ENCODE results near the gene PTH1R.
A peak's percentile ranks its signal among the peaks of the same experiment; 100 is the strongest.
"Not testable (repeated sequence)": the region's sequence is repeated elsewhere in the genome, so short reads cannot be mapped to it uniquely, and the experiment has no call there.

PTH1R gene

DNA sequence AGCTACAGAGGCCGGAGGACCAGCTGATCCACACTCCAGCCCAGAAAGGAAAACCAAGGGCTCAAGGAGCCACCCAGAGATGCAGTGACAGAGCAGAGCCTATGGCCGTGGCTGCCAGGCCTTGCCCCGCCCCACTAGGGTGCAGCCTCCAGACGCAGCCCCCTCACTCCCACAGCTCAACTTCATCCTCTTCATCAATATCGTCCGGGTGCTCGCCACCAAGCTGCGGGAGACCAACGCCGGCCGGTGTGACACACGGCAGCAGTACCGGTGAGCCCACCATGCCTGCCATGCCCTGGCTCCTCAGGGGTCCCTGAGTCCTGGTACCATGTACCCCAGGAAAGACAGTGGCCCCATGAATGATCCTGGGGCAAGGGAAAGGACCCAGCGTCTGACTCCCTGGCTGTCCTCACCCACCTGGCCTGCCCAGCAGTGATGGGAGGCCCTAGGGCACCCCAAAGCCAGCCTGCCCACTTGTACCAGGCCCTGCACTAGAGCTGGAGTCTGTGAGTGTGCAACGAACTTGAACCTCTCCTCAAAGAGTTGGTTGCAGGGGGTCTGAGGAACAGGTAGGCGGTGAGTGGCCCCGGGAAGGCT is 24.2 kb downstream of the PTH1R start:
- no peak for DNase-seq

DNA sequence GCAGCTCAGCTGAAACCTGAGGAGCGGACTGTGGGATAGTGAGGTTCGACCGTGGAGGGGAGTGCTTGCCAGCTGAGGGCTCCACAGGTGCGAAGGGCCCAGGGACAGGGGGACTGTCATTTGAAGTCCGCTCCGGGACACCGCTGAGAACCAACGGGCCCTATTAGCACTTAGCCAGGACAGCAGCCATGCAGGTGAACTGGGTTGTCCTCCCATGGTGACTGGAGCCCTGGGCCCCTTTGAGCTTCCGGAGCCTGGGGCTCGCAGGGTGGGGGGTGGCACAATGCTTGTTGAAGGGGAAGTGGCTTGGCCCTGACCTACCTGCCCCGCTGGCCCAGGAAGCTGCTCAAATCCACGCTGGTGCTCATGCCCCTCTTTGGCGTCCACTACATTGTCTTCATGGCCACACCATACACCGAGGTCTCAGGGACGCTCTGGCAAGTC is 24.7 kb downstream of the PTH1R start:
- DNase-seq = no peak

DNA sequence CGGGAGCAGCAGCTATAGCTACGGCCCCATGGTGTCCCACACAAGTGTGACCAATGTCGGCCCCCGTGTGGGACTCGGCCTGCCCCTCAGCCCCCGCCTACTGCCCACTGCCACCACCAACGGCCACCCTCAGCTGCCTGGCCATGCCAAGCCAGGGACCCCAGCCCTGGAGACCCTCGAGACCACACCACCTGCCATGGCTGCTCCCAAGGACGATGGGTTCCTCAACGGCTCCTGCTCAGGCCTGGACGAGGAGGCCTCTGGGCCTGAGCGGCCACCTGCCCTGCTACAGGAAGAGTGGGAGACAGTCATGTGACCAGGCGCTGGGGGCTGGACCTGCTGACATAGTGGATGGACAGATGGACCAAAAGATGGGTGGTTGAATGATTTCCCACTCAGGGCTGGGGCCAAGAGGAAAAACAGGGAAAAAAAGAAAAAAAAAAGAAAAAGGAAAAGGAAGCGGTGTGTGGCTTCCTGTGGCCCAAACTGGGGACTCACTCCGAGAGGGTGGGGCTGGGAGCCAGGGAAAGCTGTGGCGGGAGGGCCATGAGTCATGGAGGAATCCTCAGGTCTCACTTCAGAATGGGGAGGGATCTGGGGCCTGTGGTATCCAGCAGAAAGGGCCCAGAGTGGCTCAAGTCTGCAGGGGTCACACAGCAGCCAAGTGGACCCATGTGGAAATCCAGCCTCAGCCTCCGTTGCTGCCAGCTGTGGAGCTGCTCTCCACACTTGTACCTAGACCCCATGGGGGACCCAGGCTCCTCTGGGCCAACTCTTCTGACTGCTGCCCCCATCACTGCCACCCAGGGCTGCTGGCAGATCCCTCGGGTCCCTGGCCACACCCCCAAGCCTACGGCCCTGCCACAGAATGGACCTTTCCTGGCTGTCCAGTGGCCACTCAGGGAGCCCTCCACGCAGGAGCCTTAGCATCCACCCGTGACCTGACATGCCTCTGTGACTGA is 26.1 kb downstream of the PTH1R start:
- no peak for DNase-seq

DNA sequence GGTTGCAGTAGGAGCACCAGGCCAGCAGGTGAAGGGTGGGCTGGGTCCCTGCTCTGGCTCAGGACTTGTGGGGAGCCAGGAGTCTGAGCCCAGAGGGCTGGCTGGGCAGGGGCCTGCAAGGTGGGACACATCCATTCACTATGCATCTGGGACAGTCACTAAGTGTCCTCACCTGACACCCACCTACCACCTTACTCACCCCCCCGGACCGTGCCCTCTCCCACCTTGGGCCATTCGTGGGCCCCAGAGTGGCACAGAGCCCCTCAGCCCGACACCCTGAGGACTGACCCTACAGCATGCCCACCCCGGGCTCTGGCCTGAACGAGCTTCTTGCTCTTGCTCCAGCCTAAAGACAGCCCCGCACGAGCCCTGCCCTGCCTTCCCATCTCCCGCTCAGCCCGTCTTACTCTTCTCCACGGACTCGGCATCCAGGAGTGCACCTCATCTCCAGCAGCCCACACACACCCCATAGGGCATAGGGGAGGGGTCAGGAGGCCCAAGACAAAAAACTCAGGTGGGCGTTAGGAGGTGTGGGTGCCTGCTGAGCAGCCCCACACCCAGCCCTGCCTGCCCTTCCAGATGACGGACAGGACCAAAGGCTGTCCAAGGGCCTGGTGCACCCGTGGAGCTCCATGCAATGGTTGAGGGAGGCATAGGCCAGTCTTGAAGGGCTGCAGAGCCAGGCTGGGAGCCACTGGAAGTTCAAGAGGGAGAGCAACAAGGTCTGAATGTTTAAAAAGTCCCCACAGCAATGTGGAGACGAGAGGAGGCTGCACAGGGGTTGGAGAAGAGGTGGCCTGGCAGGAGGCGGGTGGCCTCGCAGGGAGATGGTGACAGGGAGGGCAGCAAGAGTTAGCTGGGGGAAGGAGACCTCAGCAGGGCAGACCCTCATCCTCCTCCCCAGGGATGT is 27.0 kb downstream of the PTH1R start:
- DNase-seq = no peak

DNA sequence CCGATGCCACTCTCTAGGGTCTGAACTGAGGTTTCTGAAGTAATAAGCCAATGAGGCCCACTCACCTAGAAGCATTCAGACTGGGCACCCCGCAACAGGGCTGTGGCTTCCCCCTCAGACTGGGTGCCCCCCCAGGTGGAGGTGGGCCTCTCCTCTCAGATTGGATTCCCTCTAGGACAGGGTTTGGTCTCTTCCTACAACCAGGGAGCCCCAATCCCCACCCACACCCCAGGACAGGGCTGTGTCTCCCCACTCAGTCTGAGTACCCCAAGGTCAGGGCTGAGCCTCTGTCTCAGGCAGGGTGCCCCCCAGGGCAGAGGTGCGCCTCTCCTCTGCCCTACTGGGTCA is 27.7 kb downstream of the PTH1R start:
- DNase-seq = no peak

DNA sequence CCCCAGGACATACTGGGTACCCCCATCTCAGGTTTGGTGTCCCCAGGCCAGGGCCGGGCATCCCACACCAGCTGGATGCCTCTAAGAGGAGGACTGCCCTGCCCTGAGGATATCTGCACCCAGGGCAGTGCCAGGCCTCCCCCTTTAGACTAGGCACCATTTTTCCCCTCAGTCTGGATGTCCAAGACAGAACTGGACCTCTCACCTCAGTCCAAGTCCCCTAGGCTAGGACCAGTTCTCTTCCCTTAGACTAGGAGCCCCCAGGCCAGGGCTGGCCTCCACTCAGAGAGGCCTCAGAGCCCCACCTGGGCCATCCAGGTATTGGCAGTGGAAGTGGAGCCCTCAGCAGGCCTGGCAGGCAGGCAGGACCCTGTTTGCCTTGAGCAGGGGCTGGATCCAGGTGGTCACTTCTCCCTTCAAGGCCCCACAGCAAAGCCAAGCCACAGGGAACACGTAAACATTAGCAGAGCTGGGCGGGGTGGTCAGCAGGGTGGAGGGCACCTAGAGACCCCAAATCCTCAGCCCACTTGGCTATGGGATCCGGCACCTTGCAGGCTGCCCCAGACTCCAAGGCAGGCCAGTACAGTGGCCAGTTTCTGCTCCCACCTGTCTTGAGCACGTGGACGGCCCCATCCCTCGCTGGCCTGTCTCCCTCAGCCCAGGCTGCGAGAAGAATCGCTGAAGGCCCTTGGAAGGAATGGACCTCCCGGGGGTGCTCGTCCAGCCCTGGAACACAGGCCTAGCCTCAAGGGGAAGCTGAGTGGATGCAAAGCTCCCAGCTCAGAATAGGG is 28.3 kb downstream of the PTH1R start:
- DNase-seq = no peak

DNA sequence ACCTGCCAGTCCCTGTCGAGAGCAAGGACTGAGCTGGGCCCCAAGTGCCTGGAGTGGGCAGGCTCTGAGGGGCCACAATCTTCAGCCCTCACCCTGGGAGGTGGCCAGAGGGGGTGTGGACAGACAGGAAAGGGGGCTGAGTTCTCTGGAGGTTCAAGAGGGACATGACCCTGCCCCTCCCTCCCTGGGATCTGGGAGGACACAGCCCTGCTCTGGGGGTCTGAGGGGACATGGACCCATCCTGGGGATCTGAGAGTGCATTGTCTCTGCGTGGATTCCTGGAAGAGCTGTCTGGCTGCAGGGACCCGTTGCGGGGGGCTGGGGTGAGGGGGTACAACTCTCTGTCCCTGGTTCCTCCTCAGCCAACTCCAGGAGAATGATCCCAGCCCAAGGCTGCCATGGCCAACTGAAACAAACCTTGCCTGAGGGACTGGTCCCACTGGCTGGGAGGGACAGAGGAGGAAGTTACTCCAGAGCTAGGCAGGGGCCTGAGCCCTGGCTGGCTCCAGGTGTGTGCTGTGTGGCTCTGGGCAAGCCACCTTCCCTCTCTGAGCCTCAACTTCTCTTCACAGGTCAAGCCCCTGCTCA is 29.0 kb downstream of the PTH1R start:
- DNase-seq = no peak

DNA sequence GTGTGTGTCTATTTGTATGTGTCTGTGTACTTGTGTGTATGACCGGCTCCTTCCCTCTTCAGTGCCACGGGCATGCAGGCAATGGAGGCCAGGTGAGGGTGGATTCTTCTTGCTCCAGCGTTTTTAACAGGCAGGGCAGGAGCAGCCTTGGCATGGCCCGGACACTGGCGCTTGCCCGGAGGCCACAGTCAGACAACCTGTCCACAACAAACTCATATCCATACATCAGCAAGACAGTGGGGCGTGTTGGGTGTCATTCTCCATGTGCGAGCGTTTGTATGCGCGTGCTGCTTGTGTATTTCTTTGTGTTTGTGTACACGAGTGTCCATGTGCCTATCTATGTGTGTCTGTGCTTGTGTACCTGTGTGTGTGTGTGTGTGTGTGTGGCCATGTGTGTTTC is 29.8 kb downstream of the PTH1R start:
- no peak for DNase-seq

DNA sequence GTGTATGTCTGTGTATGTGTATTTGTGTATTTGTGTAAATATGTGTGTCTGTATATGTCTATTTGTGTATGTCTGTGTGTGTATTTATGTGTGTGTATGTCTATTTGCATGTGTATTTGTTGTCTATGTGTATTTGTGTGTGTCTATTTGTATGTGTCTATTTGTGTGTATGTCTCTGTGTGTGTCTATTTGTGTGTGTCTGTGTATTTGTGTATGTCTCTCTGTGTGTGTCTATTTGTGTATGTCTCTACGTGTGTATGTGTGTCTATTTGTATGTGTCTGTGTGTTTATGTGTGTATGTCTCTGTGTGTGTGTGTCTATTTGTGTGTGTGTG is 30.4 kb downstream of the PTH1R start:
- no peak for DNase-seq

DNA sequence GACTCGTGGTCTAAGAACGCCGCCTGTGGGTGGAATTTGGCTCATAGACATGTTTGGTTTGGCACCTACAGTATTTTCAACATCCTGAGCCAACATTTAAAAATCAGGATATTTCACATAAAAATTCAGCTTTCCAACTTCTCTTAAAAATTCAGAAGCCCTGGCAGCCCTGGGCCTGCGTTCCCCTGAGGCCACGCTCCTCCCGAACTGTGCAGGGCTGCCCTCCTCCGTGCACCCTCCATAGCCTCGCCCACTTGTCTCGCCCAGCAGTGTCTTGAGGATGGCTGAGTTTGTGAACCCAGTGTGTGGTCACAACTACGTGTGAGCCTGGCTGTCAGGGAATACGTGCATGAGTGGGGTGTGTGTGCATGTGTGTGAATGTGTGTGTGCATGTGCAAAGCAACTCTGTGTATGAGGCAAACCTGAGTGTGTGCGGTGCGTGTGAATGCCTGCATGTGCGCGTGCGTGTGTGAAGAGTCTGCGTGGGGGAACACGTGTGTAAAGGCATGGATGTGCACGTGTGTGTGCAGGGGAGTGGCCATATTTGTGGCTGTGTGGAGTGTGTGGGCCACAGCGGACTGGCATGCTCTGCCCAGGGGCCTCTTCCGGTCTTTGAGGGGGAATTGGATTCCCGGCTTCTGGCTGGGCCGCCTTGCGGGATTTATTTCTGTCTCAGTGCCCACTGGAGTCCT is 30.9 kb downstream of the PTH1R start:
- DNase-seq = no peak

DNA sequence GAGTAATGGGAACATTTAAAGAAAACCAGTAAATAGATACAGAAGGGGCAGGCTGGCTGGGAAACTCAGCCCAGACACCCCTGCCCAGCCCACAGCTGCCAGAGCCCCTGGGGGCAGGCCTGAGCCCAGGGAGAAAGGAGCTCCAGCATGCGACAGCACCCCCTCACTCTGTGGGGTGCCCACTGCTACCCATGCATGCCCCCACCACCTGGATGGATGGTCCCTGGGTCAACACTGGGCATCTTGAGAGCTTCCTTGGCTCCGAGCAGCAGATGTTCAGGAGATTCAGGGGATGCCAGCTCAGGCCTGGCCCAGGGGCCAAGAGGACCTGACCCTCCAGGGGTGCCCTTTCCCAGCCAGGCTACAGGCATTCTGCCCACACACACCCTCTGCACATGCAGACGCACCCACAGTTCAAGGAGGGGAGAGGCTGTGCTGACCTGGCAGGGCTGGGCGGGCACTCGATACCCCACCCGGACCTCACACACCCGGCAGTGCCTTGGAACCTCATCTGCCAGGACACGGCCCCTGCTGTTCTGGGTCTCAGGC is 31.5 kb downstream of the PTH1R start:
- DNase-seq = no peak

DNA sequence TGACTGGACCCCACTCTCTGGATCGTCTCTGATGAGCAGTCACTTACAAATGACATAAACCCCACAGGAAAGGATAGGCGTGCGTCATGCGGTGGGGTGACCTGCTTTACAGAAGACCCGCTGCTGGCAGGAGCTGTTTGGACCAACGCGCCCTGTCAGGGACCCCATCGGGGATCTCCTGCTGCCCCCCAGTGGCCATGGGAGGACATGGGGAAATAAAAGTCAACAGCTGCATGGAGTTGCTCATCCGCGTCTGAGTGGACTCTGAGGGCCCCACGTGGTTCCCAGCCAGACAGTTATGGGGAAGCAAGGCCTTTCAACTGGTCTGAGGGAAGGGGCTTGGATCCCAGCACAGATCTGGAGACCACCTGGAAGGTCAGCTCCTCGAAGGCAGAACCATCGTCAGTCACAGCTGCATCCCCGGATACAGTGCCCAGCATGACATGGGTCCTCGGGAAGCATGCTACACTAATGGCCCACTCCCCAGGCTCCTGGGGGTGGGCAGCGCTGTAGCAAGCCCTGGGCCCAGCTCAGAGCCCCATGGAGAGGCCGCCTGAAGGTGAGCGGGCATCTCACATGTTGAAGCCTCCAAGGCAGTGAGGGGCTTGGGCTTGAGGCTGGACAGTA is 32.1 kb downstream of the PTH1R start:
- DNase-seq = peak; percentile 70

DNA sequence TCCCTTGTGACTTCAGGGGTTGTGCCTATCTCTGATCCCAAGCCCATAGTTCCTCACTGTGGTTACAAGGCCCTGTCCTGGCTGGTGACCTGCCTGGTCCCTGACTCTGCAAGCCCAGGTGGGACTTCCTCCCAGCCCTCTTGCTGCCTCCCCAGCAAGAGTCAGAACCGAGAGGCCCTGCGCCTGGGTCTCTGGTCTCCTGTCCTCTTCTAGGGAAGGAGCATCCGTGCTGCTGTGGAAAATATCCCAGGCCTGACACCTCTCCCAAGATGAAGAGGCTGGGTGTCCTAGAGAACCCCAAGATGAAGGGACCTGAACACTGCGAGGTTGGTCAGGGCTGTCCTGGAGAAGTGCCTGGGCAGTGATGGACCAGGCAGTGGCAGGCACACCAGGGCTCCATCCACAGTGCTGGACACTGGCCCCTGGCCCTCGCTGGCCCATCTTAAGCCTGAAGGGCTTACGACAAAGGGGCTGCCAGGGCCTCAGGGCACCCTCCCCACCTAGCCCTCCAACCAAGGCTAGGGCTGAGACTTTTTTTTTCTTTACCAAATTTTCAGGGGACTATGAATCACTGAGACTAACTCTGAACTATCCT is 32.7 kb downstream of the PTH1R start:
- DNase-seq = no peak

DNA sequence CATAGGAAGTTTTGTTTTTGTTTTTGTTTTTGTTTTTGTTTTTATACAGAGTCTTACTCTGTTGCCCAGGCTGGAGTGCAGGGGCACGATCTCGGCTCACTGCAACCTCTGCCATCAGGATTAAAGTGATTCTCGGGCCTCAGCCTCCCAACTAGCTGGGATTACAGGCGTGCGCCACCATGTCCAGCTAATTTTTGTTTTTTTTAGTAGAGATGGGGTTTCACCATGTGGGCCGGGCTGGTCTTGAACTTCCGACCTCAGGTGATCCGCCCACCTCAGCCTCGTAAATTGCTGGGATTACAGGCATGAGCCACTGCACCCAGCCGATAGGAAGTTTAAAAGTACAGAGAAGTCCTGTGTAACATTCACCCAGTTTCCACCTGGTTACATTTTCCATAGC is 33.4 kb downstream of the PTH1R start:
- DNase-seq = not testable (repeated sequence)

DNA sequence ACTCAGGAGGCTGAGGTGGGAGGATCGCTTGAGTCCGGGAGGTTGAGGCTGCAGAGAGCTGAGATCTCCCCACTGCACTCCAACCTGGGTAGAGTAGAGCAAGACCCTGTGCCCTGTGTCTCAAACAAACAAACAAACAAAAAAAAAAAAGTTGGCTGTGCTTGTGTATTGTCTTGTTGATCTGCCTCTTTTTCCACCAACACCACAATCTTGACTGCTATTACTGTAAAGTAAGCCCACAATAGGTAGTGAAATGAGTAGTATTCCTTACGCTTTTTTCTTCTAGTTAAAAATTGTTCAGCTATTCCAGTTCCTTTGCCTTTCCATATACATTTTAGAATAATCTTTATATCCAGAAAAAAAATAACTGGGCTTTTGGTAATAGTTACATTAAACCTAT is 35.5 kb downstream of the PTH1R start:
- no peak for DNase-seq

DNA sequence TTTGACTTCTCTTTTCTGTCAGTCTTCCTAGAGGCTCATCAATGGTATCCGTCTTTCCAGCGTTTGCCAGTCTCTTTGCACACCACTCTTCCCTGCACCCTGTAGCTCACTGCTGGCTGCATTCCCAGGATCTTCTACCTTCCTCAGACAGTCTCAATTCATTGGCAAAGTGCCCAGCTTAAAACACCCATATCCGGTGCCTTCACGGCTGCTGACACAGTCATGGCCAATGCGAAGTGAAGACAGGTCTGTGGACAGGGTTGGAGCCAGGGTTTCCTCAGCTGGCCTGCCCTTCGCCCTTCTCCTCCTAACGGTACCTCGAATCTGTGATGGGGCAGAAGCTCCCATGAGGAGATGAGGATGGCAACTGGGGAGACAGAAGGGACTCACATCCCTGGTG is 36.1 kb downstream of the PTH1R start:
- no peak for DNase-seq

DNA sequence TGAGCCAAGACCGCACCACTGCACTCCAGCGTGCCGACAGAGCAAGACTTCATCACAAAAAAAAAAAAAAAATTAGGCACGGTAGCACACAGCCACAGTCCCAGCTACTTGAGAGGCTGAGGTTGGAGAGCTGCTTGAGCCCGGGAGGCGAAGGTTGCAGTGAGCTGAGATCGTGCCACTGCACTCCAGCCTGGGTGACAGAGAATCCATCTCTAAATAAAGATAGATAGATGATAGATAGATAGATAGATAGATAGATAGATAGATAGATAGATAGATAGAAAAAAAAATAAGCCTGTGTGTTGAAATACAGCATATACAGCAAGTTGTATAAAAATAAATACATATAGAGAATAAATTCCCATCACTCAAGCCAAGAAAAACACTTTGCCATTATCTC is 37.3 kb downstream of the PTH1R start:
- DNase-seq = no peak

DNA sequence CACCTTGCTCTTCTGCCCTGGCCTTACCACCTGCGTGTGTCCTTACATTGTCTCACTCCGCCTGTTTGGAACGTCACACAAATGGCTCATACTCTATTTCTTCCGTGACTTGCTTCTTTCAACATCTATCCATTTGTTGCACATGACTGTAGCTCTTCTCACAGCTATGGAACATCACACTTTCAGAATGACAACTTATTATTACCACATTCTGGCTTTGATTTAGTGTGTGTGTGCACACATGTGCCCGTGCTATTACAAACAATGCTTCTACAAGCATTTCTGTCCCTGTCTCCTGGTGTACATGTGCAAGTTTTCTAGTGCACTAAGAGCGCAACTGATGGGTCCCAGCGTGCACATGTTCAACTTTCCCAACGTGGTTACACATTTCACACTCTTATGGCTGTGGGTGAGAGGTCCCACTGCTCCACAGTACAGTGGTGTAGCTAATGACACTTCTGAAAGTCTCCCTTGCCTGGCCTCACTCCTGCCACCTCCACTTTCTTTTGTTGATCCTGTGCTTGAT is 37.8 kb downstream of the PTH1R start:
- DNase-seq = no peak

DNA sequence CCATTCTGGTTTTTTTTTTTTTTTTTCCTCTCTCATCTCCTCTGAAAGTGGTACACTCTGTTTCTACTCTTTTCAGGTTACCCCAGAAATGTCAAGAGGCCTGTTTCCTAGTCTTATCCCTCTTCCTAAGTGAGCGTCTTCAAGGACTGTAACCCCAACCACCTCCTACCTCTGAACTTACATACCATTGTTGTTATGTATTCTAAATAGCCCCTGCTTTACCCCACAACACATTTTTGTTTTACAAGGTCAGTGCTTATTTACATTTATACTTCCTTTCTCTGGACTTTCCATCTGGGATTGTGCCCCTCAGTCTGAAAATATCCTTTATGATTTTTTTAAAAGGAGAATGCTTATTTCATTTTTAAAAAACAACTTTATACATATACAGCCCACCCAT is 38.8 kb downstream of the PTH1R start:
- DNase-seq = no peak

DNA sequence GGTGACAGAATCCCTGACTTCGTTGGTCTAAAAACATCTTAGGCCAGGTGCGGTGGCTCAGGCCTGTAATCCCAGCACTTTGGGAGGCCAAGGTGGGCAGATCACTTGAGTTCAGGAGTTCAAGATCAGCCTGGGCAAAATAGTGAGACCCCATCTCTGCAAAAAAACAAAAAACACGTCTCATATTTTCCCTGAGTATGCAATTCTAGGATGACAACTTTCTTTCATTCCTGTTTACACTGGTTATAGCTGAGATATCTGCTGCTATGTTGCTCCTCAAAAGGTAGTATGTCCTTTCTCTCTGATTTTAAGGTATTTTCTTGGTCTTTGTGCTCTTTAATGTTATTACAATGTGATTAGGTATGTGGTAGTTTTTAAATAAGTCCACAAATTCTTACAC is 39.3 kb downstream of the PTH1R start:
- no peak for DNase-seq
